Nephron (organoid): ENCODE results near the gene NMNAT2.

ENCODE experiments used
- H3K27ac Mint-ChIP-seq, 3 experiments: 2 replicates each; pipeline ENCODE4 v1.8.0; 2020; ENCODE audit warnings: mixed read lengths in 3 of 3, mild to moderate bottlenecking in 2 of 3, moderate library complexity in 1 of 3
- H3K27me3 Mint-ChIP-seq: 2 replicates; pipeline ENCODE4 v1.8.0; 2021; ENCODE audit warnings: low read depth, mild to moderate bottlenecking, moderate library complexity, mixed read lengths
- H3K36me3 Mint-ChIP-seq: 2 replicates; pipeline ENCODE4 v1.8.0; 2020; ENCODE audit warnings: low read depth, mixed read lengths
- H3K4me1 Mint-ChIP-seq: 2 replicates; pipeline ENCODE4 v1.8.0; 2020; ENCODE audit warnings: mixed read lengths
- H3K4me3 Mint-ChIP-seq, 3 experiments: 2 replicates each; pipeline ENCODE4 v1.8.0; 2020; ENCODE audit warnings: mild to moderate bottlenecking in 3 of 3, mixed read lengths in 3 of 3, moderate library complexity in 2 of 3
- H3K9me3 Mint-ChIP-seq: 2 replicates; pipeline ENCODE4 v1.8.0; 2020; ENCODE audit warnings: mixed read lengths
- TF ChIP-seq, protein P1 (sequence below), 3 experiments: fragments of 200-600 bp; sonication (generic); IDR thresholded peaks; one replicate each; pipeline ENCODE4 v1.5.0; 2021; ENCODE audit warnings: antibody characterized with exemption in 3 of 3; ENCODE audit not compliant: unreplicated experiment in 3 of 3

The NMNAT2 gene

DNA sequence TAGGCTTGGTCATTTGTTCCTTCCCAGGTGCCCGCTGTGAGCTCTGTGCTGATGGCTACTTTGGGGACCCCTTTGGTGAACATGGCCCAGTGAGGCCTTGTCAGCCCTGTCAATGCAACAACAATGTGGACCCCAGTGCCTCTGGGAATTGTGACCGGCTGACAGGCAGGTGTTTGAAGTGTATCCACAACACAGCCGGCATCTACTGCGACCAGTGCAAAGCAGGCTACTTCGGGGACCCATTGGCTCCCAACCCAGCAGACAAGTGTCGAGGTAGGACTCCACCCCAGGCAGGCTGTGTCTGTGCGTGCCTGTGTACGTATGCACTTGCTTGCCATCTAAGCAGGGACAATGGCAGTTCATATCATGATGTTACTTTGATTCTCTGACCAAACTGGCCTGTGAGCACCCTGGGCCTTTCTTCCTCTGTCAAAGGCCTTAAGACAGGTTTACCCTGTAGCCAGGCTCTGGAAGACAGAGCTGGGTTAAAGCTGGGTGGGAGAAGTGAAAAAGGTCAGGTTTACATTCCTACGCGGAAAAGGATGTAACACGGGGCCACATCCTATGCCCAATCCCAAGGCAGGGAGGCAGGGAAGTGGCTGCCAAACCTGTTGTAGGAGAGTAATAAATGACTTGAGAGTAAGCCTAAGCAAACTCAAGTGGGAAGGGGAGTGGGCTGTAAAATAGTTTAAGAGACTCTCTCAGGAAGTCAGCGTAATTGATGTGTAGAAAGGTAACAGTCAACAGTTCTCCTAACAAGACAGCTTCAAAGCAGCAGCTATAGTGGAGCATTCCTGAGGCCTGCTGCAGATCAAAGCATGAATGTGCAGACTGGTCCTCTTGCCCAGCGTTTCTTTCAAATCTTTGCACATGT is 189.6 kb downstream of the NMNAT2 start:
- H3K27me3 Mint-ChIP-seq: no peaks in the 10 kb centered on the region
- peak overlapping the region in 1 of 3 experiments; percentile 21 for H3K27ac Mint-ChIP-seq
- H3K4me3 Mint-ChIP-seq: no peak overlapping the region
- H3K9me3 Mint-ChIP-seq: no peaks in the 10 kb centered on the region
- H3K36me3 Mint-ChIP-seq: no peaks in the 10 kb centered on the region
- peaks cover 11% of the 10 kb centered on the region for H3K4me1 Mint-ChIP-seq
- TF ChIP-seq, protein P1, sequence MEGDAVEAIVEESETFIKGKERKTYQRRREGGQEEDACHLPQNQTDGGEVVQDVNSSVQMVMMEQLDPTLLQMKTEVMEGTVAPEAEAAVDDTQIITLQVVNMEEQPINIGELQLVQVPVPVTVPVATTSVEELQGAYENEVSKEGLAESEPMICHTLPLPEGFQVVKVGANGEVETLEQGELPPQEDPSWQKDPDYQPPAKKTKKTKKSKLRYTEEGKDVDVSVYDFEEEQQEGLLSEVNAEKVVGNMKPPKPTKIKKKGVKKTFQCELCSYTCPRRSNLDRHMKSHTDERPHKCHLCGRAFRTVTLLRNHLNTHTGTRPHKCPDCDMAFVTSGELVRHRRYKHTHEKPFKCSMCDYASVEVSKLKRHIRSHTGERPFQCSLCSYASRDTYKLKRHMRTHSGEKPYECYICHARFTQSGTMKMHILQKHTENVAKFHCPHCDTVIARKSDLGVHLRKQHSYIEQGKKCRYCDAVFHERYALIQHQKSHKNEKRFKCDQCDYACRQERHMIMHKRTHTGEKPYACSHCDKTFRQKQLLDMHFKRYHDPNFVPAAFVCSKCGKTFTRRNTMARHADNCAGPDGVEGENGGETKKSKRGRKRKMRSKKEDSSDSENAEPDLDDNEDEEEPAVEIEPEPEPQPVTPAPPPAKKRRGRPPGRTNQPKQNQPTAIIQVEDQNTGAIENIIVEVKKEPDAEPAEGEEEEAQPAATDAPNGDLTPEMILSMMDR (IDR thresholded peaks at IDR 0.05; ENCODE audit: unreplicated experiment in 3 of 3): no peak

DNA sequence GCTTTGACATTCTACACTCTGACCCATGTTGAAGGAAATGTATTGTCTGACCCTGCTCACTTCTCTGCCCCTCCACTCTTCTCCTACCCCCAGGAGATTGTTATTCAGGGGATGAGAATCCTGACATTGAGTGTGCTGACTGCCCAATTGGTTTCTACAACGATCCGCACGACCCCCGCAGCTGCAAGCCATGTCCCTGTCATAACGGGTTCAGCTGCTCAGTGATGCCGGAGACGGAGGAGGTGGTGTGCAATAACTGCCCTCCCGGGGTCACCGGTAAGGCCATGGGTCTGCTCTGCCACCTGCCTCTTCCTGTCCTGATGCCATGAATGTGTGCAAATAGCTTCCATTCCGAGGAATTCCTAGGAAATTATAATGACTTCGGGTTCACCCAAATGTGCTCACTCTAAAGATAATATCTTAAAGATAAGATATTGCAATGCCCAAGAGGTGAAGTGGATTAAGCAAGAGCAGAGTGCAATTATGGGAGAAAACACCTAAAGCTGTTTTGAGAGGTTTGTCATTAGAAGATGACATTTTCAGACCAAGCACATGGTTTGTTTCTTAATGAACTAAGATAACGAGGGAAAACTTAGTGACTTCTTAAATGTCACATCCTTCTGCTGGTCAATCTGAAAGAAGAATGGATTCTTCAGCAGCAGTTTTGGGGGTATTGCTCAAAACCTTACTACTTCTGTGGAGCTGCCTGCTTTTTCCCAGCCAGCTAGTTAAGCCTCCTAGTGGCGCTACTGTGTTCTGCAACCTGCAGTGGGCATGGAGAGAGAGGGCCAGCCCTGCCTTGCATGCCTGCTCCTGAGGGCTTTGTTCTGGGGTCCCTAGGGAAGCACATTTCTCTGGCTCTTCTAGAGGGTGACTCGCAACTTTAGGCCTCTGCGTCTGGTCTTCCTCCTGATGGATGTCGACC is 190.5 kb downstream of the NMNAT2 start:
- Mint-ChIP-seq H3K4me1 (peaks cover 11% of the 10 kb centered on the region), H3K4me3 (no peak overlapping the region), H3K27me3 (no peaks in the 10 kb centered on the region), H3K36me3 (no peaks in the 10 kb centered on the region), H3K27ac (no peak overlapping the region), H3K9me3 (no peaks in the 10 kb centered on the region)
- TF ChIP-seq, protein P1 (IDR thresholded peaks at IDR 0.05; ENCODE audit: unreplicated experiment in 3 of 3): peak; percentile 40 to 66 (median 49)

DNA sequence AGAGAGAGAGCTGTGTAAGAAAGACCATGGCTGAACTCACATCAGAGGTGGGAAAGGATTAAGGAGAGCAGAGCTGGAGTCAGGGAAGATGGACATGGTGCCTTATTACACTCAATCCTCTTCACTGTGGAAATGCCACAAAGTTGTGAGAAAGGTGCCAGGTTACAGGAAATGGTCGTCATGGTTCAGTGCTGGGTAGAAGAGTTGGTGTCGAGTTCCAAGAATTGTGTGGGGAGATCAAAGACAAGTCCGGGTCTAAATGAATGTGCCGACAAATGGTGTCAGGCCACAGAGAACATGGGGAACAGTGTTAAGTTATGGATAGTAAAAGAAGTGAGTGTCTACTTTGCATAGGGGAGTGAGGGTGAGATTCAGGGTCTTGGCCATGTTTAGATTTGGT is 191.2 kb downstream of the NMNAT2 start:
- H3K36me3 Mint-ChIP-seq: no peaks in the 10 kb centered on the region
- TF ChIP-seq, protein P1 (IDR thresholded peaks at IDR 0.05; ENCODE audit: unreplicated experiment in 3 of 3): no peak
- H3K4me3 Mint-ChIP-seq: no peak overlapping the region
- H3K27me3 Mint-ChIP-seq: no peaks in the 10 kb centered on the region
- H3K27ac Mint-ChIP-seq: no peak overlapping the region
- peaks cover 11% of the 10 kb centered on the region for H3K4me1 Mint-ChIP-seq
- no peaks in the 10 kb centered on the region for H3K9me3 Mint-ChIP-seq

GRCh38 chr1:183226361-183226760 is 191.8 kb downstream of the NMNAT2 start:
- no peaks in the 10 kb centered on the region for H3K27me3 Mint-ChIP-seq
- peaks cover 11% of the 10 kb centered on the region for H3K4me1 Mint-ChIP-seq
- no peaks in the 10 kb centered on the region for H3K9me3 Mint-ChIP-seq
- H3K4me3 Mint-ChIP-seq: no peak overlapping the region
- TF ChIP-seq, protein P1 (IDR thresholded peaks at IDR 0.05; ENCODE audit: unreplicated experiment in 3 of 3): no peak
- H3K36me3 Mint-ChIP-seq: no peaks in the 10 kb centered on the region
- no peak overlapping the region for H3K27ac Mint-ChIP-seq

GRCh38 chr1:183223467-183223866 is 194.7 kb downstream of the NMNAT2 start:
- H3K36me3 Mint-ChIP-seq: no peaks in the 10 kb centered on the region
- peaks cover 26% of the 10 kb centered on the region for H3K4me1 Mint-ChIP-seq
- no peaks in the 10 kb centered on the region for H3K9me3 Mint-ChIP-seq
- TF ChIP-seq, protein P1 (IDR thresholded peaks at IDR 0.05; ENCODE audit: unreplicated experiment in 3 of 3): no peak
- no peak overlapping the region for H3K4me3 Mint-ChIP-seq
- H3K27me3 Mint-ChIP-seq: no peaks in the 10 kb centered on the region
- no peak overlapping the region for H3K27ac Mint-ChIP-seq
